HG03457 (cell line): ENCODE measurements around the gene GLMN.

Experiments
- ATAC-seq: cut with Tn5 transposase; IDR thresholded peaks from one replicate; pipeline ENCODE4 v1.9.1; 2021; ENCODE audit warnings: moderate number of reproducible peaks; ENCODE audit not compliant: unreplicated experiment

GLMN gene

GRCh38 chr1:92298573-92299476 lies at the start of gene GLMN, which contains the start of gene RPAP2:
Gene GLMN, minus strand, starts transcription at chr1:92298987. Its CDS starts 988 bp downstream, at chr1:92297999.
Gene RPAP2, plus strand, starts transcription at chr1:92299059. Its CDS starts 15 bp downstream, at chr1:92299074.
- ATAC-seq: peak; percentile 98

- ATAC-seq: no peak
Observed at GRCh38 chr1:92346866-92347640, 48.3 kb upstream of the GLMN start.

- ATAC-seq: no peak
Observed at GRCh38 chr1:92343061-92343460, 44.3 kb upstream of the GLMN start.

- ATAC-seq: no peak
Observed at GRCh38 chr1:92342401-92342800, 43.6 kb upstream of the GLMN start.

- ATAC-seq: no peak
Observed at GRCh38 chr1:92340154-92340553, 41.4 kb upstream of the GLMN start.

- ATAC-seq: no peak
Observed at GRCh38 chr1:92333668-92334067, 34.9 kb upstream of the GLMN start.

- ATAC-seq: no peak
Observed at GRCh38 chr1:92329347-92330129, 30.8 kb upstream of the GLMN start.

- ATAC-seq: no peak
Observed at GRCh38 chr1:92327794-92328193, 29.0 kb upstream of the GLMN start.

GRCh38 chr1:92326681-92327080 lies 27.9 kb upstream of the GLMN start:
- ATAC-seq: no peak

GRCh38 chr1:92324784-92325183 lies 26.0 kb upstream of the GLMN start:
- ATAC-seq: no peak

GRCh38 chr1:92323473-92324453 lies 25.0 kb upstream of the GLMN start:
- ATAC-seq: no peak

GRCh38 chr1:92317836-92318493 lies 19.2 kb upstream of the GLMN start:
- no peak for ATAC-seq

GRCh38 chr1:92315766-92316599 lies 17.2 kb upstream of the GLMN start:
- no peak for ATAC-seq

- no peak for ATAC-seq
Observed at GRCh38 chr1:92314024-92314423, 15.2 kb upstream of the GLMN start.

- ATAC-seq: no peak
Observed at GRCh38 chr1:92310185-92310597, 11.4 kb upstream of the GLMN start.

- ATAC-seq: no peak
Observed at GRCh38 chr1:92307980-92308379, 9.2 kb upstream of the GLMN start.

GRCh38 chr1:92306020-92306419 lies 7.2 kb upstream of the GLMN start:
- ATAC-seq: no peak

GRCh38 chr1:92301021-92301420 lies 2.2 kb upstream of the GLMN start:
- no peak for ATAC-seq
